HCT116 (cell line): Measurements from ENCODE around the gene QSOX1. TPM values are rescaled to one million over a fixed set of nuclear protein-coding genes. Genes with fewer than 3 reads are reported as not detected.

Experiments used
- ATAC-seq: fragments of 200-7000 bp; cut with Tn5 transposase; 2 replicates; pipeline ENCODE4 v1.9.1; 2020; ENCODE audit warnings: mild to moderate bottlenecking, moderate library complexity
- BruUV-seq: library from RNA; stranded (reverse); fragments of 400-500 nt; replicated peaks from 2 replicates; lab custom pipeline; 2021; lab: Mats Ljungman, UMichigan
- CTCF ChIA-PET: fragments of 300-600 bp; sonication (Branson Sonifier 250); formaldehyde crosslinking; loops from one replicate; lab custom pipeline; 2021; ENCODE audit warnings: antibody characterized with exemption; lab: Charles Lee
- POLR2A ChIA-PET: fragments of 300-600, 350-600 bp; sonication (Branson Sonifier 250); formaldehyde crosslinking; loops from one replicate; lab custom pipeline; 2021; ENCODE audit warnings: antibody characterized with exemption; lab: Charles Lee
- RAD21 ChIA-PET, 2 experiments: fragments of 300-600 bp; sonication (Branson Sonifier 250); formaldehyde crosslinking; loops; one replicate each; lab custom pipeline; 2023; ENCODE audit warnings: low total read pairs in 2 of 2; ENCODE audit not compliant: uncharacterized antibody in 2 of 2, unreplicated experiment in 2 of 2, low non-redundant PET in 1 of 2; lab: Charles Lee
- DNase-seq: peaks from one replicate; pipeline ENCODE4 v3.0.0-alpha.2; 2010; ENCODE audit warnings: low read depth, low spot score
- H2AFZ ChIP-seq: fragments of 200-600 bp; shearing (Covaris generic), sonication (generic); 2 replicates; pipeline ENCODE4 v1.6.1; 2017; ENCODE audit warnings: low read depth, mixed run types, mixed read lengths, antibody characterized with exemption, low read length; ENCODE audit not compliant: poor library complexity, severe bottlenecking
- H3K27ac ChIP-seq: 2 replicates; pipeline ENCODE4 v1.5.1; 2012; ENCODE audit warnings: low read depth, low read length
- H3K27me3 ChIP-seq: fragments of 200-600 bp; sonication (generic); 2 replicates; pipeline ENCODE4 v1.6.1; 2016; ENCODE audit warnings: mixed run types, low read length, mixed read lengths; ENCODE audit not compliant: insufficient read depth
- H3K36me3 ChIP-seq, 2 experiments: fragments of 200-500 bp in 1 of 2; fragments of 200-600 bp in 1 of 2; sonication (Bioruptor generic) in 1 of 2; sonication (generic) in 1 of 2; 2 replicates each; pipeline versions ENCODE4 v1.5.1 to v1.6.1; 2014 to 2016; ENCODE audit warnings: low read length in 2 of 2, inconsistent platforms in 1 of 2, mixed read lengths in 1 of 2, mixed run types in 1 of 2; ENCODE audit not compliant: insufficient read depth in 2 of 2, control insufficient read depth in 1 of 2
- H3K4me1 ChIP-seq, 2 experiments: fragments of 200-600 bp in 1 of 2; sonication (generic) in 1 of 2; 2 replicates each; pipeline versions ENCODE4 v1.5.1 to v1.6.1; 2012 to 2017; ENCODE audit warnings: low read length in 2 of 2, inconsistent platforms in 1 of 2, mild to moderate bottlenecking in 1 of 2, mixed read lengths in 1 of 2, mixed run types in 1 of 2, moderate library complexity in 1 of 2; ENCODE audit not compliant: insufficient read depth in 2 of 2, control insufficient read depth in 1 of 2
- H3K4me2 ChIP-seq: fragments of 200-600 bp; sonication (generic); 2 replicates; pipeline ENCODE4 v1.6.1; 2017; ENCODE audit warnings: mixed run types, low read length, mixed read lengths
- H3K4me3 ChIP-seq, 2 experiments: fragments of 200-600 bp in 1 of 2; sonication (generic) in 1 of 2; replicated peaks in 1 of 2; 2 replicates each; pipeline ENCODE4 v1.5.1; 2011 to 2016; ENCODE audit warnings: low read length in 2 of 2, control low read depth in 1 of 2, low read depth in 1 of 2, mild to moderate bottlenecking in 1 of 2, mixed read lengths in 1 of 2, mixed run types in 1 of 2
- H3K79me2 ChIP-seq: fragments of 200-600 bp; sonication (generic); 2 replicates; pipeline ENCODE4 v1.6.1; 2017; ENCODE audit warnings: mild to moderate bottlenecking, mixed run types, low read length, moderate library complexity, mixed read lengths; ENCODE audit not compliant: insufficient read depth
- H3K9ac ChIP-seq: fragments of 200-600 bp; sonication (generic); 2 replicates; pipeline ENCODE4 v1.6.1; 2016; ENCODE audit warnings: low read length, mixed read lengths
- H3K9me2 ChIP-seq: fragments of 200-600 bp; sonication (generic), shearing (Covaris generic); 2 replicates; pipeline ENCODE4 v1.6.1; 2017; ENCODE audit warnings: mixed run types, mild to moderate bottlenecking, moderate library complexity; ENCODE audit not compliant: insufficient read depth
- H3K9me3 ChIP-seq, 2 experiments: fragments of 200-500 bp in 1 of 2; fragments of 200-600 bp in 1 of 2; sonication (Bioruptor generic) in 1 of 2; sonication (generic) in 1 of 2; 2 replicates each; pipeline ENCODE4 v1.6.1; 2014 to 2017; ENCODE audit warnings: low read length in 2 of 2, mixed read lengths in 2 of 2, inconsistent platforms in 1 of 2, low read depth in 1 of 2, mild to moderate bottlenecking in 1 of 2, mixed run types in 1 of 2, moderate library complexity in 1 of 2; ENCODE audit not compliant: control insufficient read depth in 1 of 2, insufficient read depth in 1 of 2
- H4K20me1 ChIP-seq: fragments of 200-600 bp; sonication (generic), shearing (Covaris generic); 2 replicates; pipeline ENCODE4 v1.6.1; 2017; ENCODE audit warnings: mixed run types, mild to moderate bottlenecking, moderate library complexity; ENCODE audit not compliant: insufficient read depth
- CBX3 ChIP-seq: IDR thresholded peaks from 2 replicates; pipeline ENCODE4 v1.6.1; 2012; ENCODE audit warnings: low read depth
- POLR2A ChIP-seq: IDR thresholded peaks from 2 replicates; pipeline ENCODE4 v1.7.0; 2011; ENCODE audit warnings: borderline replicate concordance; ENCODE audit not compliant: insufficient read depth, insufficient read length; ENCODE audit errors: extremely low read depth
- POLR2AphosphoS5 ChIP-seq: IDR thresholded peaks from 2 replicates; pipeline ENCODE4 v1.6.1; 2011; ENCODE audit warnings: mild to moderate bottlenecking, low read depth, low read length, moderate library complexity
- RAD21 ChIP-seq: IDR thresholded peaks from 2 replicates; pipeline ENCODE4 v1.6.1; 2012; ENCODE audit warnings: low read depth, mild to moderate bottlenecking
- TCF7L2 ChIP-seq: IDR thresholded peaks from 2 replicates; pipeline ENCODE4 v1.7.0; 2011; ENCODE audit warnings: borderline replicate concordance, inconsistent platforms; ENCODE audit not compliant: insufficient read depth, insufficient read length; ENCODE audit errors: extremely low read depth
- YY1 ChIP-seq: IDR thresholded peaks from 2 replicates; pipeline ENCODE4 v1.6.1; 2011; ENCODE audit warnings: low read length, low read depth, moderate library complexity, mild to moderate bottlenecking; ENCODE audit not compliant: insufficient replicate concordance; ENCODE audit errors: extremely low read depth
- ZFX ChIP-seq: fragments of 450-650 bp; IDR thresholded peaks from 2 replicates; pipeline ENCODE4 v1.6.1; 2017
- intact Hi-C: fragments of 100-400 bp; cut with micrococcal nuclease; formaldehyde crosslinking; loops from 2 replicates; pipeline ENCODE4 v1.10.0; 2022
- total RNA-seq: library from RNA; stranded (reverse); gene quantifications from one replicate; pipeline ENCODE4 v1.2.1, GENCODE V29; 2021; ENCODE audit not compliant: unreplicated experiment
- TF ChIP-seq, protein P1 (sequence below), 3 experiments: fragments of 200-600 bp in 1 of 3; sonication (generic) in 1 of 3; IDR thresholded peaks in 2 of 3; conservative IDR thresholded peaks in 1 of 3; 2 replicates each; pipeline ENCODE4 v1.5.1; 2012 to 2017; ENCODE audit warnings: low read depth in 2 of 3, low read length in 2 of 3, antibody characterized with exemption in 1 of 3, borderline replicate concordance in 1 of 3, control low read depth in 1 of 3, mild to moderate bottlenecking in 1 of 3, mixed read lengths in 1 of 3, mixed run types in 1 of 3, moderate library complexity in 1 of 3; ENCODE audit not compliant: insufficient read depth in 1 of 3

Gene QSOX1
- total RNA-seq, 1 experiment from 2014 or later: 89.2 TPM

DNA sequence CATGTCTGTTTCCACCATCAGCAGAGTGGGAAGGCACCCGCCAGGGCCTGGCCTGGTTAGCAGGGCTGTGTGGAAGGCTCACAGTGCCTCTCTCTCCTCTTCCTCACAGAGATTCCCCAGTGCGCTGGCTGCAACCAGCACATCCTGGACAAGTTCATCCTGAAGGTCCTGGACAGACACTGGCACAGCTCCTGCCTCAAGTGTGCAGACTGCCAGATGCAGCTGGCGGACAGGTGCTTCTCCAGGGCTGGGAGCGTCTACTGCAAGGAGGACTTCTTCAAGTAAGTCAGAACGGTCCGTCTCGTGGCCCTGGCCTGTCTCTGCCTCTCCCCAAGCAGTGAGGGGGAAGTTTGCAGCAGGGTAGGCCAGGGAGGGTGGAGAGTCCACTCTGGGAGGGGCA lies 93.5 kb downstream of the QSOX1 start:
- intact Hi-C loops: no loop called here
- no peaks in the 10 kb centered on the region for H3K27me3 ChIP-seq
- POLR2A ChIA-PET: no interaction called here
- H3K36me3 ChIP-seq: no peaks in the 10 kb centered on the region
- H2AFZ ChIP-seq: no peak overlapping the region
- no peak overlapping the region for H3K27ac ChIP-seq
- CTCF ChIA-PET: interaction anchor here (1.2 kb wide), 1 partner anchor 16 kb away, joined by 3 read pairs; no protein-coding TSS in a partner anchor
- no peaks in the 10 kb centered on the region for H4K20me1 ChIP-seq
- no peak overlapping the region for H3K4me3 ChIP-seq
- no peak for ATAC-seq
- H3K9me3 ChIP-seq: no peaks in the 10 kb centered on the region
- no peak overlapping the region for H3K4me2 ChIP-seq
- H3K9ac ChIP-seq: no peak overlapping the region
- RAD21 ChIA-PET: no interaction called here
- TF ChIP-seq POLR2AphosphoS5 (no peak), POLR2A (no peak)
- BruUV-seq: no TSS peak
- peaks cover 0 to 8% of the 10 kb centered on the region in 2 experiments; a peak in 2 of 4 replicates for H3K4me1 ChIP-seq
- no peaks in the 10 kb centered on the region for H3K9me2 ChIP-seq
- H3K79me2 ChIP-seq: no peaks in the 10 kb centered on the region
- no peak for DNase-seq

DNA sequence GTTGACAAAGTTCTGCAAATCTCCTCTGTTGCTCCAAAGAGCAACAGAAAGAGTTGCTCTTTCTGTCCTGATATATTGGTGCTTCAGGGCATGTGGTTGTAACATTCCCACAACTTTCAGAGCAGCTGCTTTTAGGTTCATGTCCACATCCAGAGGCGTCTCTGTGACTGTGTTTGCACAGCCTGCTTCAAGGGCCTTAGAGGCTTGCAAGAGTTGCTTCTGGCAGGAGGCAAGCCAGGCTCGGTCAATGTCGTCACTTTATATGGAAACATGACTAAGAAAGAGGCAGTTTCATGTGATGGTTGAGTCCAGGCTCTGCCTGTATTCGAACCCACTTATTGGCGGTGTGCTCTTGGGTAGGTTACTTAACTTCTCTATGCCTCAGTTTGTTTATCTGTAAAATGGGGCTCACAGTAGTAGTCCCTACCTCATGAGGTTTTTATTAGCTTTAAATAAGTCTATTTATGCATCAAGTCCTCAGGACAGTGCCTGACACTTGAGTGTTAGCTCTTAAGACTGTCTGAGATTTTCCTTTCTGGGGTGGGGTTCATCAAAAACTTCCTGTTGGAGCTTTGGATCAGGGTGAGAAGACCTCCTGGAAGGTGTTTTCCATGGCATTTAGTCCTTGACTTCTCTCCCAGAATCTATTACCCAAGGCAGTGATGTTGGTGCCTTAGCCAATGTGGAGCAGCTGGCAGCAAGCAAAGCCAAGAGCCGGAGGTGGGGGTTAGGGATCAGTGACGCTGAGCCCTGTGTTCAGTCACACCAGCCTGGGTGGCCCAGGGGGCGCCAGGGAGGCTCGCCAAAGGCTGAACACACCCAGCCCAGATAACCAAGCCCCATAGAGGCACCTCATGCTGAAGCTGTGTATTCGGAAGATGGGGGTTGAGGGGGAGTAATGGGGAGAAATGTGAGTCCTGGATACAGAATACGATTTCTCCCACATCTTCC lies 94.3 kb downstream of the QSOX1 start:
- CTCF ChIA-PET: interaction anchor here (0.9 to 1.2 kb wide), 3 partner anchors 9 to 61 kb away, joined by 3 read pairs; no protein-coding TSS in a partner anchor

More for the DNA sequence above, 94.3 kb downstream of the QSOX1 start:
- no peaks in the 10 kb centered on the region for H3K36me3 ChIP-seq
- H3K9me2 ChIP-seq: no peaks in the 10 kb centered on the region
- peaks cover 0 to 4% of the 10 kb centered on the region in 2 experiments; a peak in 1 of 4 replicates for H3K4me1 ChIP-seq
- no peak overlapping the region for H3K9ac ChIP-seq
- H3K4me2 ChIP-seq: no peak overlapping the region
- ChIA-PET RAD21 (interaction anchor here in 1 of 2 experiments (1.3 kb wide), 1 partner anchor 61 kb away, joined by 3 read pairs; no protein-coding TSS in a partner anchor), POLR2A (no interaction called here)
- no peaks in the 10 kb centered on the region for H3K79me2 ChIP-seq
- no peak overlapping the region for H3K27ac ChIP-seq
- no peak overlapping the region for H3K4me3 ChIP-seq
- no peak overlapping the region for H2AFZ ChIP-seq
- no peak for DNase-seq
- intact Hi-C loops: no loop called here
- H3K27me3 ChIP-seq: no peaks in the 10 kb centered on the region
- no peaks in the 10 kb centered on the region for H3K9me3 ChIP-seq
- no TSS peak for BruUV-seq
- ATAC-seq: peak; percentile 81
- H4K20me1 ChIP-seq: no peaks in the 10 kb centered on the region
- no peak for TF ChIP-seq YY1
- TF ChIP-seq RAD21: 0 out of 2 replicates have a peak, but pooled peaks have one; percentile 15
- TF ChIP-seq CBX3: no peak
- no peak for TF ChIP-seq TCF7L2
- TF ChIP-seq POLR2A: no peak
- TF ChIP-seq, protein P1, sequence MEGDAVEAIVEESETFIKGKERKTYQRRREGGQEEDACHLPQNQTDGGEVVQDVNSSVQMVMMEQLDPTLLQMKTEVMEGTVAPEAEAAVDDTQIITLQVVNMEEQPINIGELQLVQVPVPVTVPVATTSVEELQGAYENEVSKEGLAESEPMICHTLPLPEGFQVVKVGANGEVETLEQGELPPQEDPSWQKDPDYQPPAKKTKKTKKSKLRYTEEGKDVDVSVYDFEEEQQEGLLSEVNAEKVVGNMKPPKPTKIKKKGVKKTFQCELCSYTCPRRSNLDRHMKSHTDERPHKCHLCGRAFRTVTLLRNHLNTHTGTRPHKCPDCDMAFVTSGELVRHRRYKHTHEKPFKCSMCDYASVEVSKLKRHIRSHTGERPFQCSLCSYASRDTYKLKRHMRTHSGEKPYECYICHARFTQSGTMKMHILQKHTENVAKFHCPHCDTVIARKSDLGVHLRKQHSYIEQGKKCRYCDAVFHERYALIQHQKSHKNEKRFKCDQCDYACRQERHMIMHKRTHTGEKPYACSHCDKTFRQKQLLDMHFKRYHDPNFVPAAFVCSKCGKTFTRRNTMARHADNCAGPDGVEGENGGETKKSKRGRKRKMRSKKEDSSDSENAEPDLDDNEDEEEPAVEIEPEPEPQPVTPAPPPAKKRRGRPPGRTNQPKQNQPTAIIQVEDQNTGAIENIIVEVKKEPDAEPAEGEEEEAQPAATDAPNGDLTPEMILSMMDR (IDR thresholded peaks at IDR 0.05 in 2 of 3, conservative IDR thresholded peaks at IDR 0.05 in 1 of 3; ENCODE audit: borderline replicate concordance in 1 of 3, insufficient read depth in 1 of 3, low read depth in 2 of 3, low read length in 2 of 3): peak; percentile 14 to 44 (median 35); a peak in 4 of 6 replicates
- no peak for TF ChIP-seq ZFX
